NCI-H345 treated with DMSO at 0.1 percent for 48 hours (cell line): ENCODE results near the gene ACRV1.
"Not testable (repeated sequence)": the region's sequence is repeated elsewhere in the genome, so short reads cannot be mapped to it uniquely, and the experiment has no call there.

Source experiments
- DNase-seq: peaks from one replicate; lab custom pipeline; 2025; ENCODE audit not compliant: unreplicated experiment; lab: John Stamatoyannopoulos, UW

ACRV1 gene, protein sequence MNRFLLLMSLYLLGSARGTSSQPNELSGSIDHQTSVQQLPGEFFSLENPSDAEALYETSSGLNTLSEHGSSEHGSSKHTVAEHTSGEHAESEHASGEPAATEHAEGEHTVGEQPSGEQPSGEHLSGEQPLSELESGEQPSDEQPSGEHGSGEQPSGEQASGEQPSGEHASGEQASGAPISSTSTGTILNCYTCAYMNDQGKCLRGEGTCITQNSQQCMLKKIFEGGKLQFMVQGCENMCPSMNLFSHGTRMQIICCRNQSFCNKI

GRCh38 chr11:125680747-125681146, at the start of gene ACRV1:
ACRV1 (minus strand) TSS chr11:125680847; CDS start chr11:125680780, 67 bp downstream.
- DNase-seq: no peak

DNA sequence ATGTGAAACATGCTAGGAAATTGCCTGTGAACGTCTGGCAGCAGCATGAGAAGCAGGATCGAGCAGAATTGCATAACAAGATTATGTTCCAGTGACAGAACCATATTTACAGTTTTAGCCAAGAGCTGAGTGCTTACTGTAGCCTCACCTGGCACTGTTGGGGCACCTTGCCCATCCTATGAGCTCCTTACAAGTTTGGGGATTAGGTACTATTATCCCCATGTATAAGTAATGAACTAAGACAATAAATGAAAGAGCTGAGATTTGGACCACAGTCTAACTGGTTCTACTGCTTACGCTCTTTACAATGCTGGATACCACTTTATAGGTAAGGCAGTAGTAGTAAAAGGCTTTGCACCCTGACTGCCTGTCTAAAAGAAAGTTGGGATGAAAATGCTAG, 48.3 kb upstream of the ACRV1 start:
- DNase-seq: no peak

DNA sequence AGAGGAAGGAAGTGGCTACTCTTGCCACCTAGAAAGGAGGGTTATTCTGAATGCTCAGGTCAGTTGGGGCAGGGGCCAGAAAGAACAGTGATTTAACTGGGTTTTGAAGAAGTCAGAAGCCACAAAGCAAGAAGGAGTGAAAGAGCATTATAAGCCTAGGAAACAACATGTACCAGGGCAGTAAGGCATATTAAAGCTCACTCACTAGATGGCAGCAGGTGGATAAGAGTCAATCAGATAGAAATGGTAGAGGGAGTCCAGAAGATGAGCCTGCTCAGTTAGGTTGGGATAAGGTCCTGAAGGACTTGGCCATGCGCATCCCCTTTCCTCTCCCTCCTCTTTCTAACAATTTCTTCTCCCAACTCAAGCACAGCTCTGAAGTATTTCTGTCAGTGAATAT, 43.5 kb upstream of the ACRV1 start:
- peak; percentile 0 for DNase-seq

DNA sequence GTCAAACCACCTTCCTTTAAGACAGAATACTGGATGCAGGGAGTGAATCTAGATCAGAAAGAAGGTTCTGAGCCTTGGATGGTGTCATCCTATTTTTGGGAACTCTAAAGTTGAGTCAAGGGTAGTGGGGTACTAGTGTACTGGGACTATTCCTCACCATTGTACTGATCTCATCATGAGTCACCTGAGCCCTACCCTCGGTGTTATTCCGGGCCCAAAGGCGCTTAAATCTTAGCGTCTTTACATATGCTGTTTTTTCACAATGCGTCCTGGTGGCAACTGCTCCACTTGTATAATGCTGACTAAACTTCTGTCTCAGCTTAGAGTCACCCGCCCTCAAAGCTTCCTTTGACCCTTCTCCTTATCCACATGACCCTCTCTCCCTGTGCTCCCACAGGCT, 40.1 kb upstream of the ACRV1 start:
- DNase-seq: no peak

DNA sequence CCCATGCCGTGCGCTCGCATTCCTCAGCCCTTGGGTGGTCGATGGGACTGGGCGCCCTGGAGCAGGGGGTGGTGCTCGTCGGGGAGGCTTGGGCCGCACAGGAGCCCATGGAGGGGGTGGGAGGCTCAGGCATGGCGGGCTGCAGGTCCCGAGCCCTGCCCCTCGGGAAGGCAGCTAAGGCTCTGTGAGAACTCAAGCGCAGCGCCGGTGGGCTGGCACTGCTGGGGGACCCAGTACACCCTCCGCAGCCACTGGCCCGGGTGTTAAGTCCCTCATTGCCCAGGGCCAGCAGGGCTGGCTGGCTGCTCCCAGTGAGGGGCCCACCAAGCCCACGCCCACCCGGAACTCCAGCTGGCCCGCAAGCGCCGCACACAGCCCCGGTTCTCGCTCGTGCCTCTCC, 24.0 kb upstream of the ACRV1 start:
- DNase-seq: not testable (repeated sequence)

GRCh38 chr11:125701858-125702621, 21.4 kb upstream of the ACRV1 start:
- no peak for DNase-seq

DNA sequence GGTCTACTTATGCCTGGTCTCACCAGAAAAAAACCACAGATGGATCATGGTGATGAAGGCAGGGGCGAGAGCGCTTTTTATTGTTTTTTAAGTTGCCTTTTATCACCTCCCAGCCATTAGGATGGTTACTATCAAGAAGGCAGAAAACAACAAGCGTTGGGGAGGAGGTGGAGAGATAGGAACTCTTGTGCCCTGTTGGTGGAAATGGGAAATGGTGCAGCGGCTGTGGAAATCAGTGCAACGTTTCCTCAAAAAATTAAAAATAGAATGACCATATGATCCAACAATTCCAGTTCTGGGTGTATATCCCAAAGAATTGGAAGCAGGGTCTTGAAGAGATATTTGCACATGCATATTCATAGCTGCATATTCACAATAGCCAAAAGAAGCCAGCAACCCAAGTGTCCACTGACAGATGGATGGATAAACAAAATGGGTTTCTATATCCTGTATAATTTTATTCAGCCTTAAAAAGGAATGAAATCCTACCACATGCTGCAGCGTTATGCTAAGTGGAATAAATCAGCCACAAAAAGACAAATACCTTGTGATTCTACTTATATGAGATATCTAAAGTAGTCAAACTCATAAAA, 20.5 kb upstream of the ACRV1 start:
- DNase-seq: no peak

DNA sequence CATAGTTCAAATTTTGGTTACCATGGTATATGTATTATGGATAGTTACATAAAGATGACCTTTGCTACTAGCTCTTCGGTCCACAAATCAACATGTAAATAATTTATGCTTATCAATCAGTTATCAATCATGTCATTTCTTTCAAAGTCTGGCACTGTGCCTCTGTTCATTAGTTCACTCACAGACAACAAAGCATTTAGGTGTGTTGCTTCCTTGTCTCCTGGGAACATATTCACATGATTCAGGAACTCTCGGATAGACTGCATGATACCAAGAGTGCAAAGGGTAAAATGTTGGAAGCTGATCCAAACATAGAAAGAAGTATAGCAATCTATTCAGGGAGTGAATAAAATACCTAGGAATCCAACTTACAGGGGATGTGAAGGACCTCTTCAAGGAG, 14.3 kb upstream of the ACRV1 start:
- DNase-seq: no peak

DNA sequence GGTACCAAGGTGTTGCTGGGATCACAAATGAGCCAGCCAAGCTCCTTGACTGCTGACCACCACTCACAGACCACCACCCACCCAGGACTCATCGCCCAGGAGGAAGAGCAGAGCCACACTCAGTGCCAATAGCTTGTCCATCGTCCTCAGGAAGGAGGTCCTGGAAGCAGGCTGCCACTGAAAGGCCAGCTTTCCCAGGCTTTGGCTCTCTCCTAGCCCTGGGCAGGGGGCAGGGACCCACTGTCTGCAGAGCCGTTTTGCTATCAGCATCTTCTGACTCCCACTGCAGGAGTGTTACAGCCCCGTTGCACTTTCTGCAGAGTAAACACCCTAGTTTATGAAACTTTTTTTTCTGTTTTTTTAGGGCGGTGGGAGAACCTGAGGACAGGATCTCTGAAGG, 12.2 kb upstream of the ACRV1 start:
- DNase-seq: no peak

GRCh38 chr11:125690006-125690405, 9.4 kb upstream of the ACRV1 start:
- no peak for DNase-seq

DNA sequence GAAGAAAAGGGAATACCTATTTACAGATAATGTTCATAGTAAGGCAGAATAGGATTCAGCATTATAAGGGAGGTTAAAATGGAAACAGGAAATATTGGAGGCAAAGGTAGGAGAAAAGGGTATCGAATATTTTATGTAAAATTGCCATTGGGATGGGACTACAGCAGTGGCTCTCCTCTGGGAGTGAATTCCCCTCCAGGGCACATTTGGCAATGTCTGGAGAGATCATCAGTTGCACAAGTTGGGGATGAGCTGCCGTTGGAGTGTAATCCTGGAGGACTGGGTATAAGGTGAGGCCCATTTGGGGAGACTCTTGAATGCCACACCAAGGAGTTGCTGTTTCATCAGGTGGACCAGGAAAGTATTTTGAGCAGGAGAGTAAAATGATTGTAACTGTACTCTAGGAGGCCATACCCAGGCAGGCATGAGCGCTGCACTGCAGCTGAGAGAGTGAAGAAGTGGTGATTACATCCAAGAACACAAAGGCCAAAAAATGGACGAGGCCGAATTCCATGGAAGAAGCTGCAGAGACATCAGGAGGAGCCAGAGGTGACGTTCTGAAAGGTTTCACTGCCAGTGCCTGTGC, 8.7 kb upstream of the ACRV1 start:
- DNase-seq: no peak

DNA sequence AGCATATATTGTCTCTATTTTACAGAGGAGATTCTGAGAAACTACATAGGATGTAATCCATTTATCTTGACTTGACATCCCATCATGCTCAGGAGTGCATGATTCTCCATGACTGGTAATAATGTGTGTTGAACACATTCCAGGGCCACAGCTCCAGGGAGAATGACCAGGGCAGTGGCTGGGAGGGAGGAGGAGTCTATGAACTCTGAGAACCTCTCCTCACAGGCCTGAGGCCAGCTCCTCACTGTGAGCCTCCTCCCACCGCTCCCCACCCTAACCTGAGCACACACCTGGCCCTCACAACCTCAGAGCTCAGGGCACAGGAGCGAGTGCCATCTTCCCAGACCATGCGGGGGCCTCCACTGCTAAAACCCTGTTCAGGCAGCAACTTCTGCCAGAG, 8.0 kb upstream of the ACRV1 start:
- DNase-seq: no peak

GRCh38 chr11:125688066-125688465, 7.4 kb upstream of the ACRV1 start:
- no peak for DNase-seq

- DNase-seq: no peak
Observed at GRCh38 chr11:125685228-125685627, 4.6 kb upstream of the ACRV1 start.

DNA sequence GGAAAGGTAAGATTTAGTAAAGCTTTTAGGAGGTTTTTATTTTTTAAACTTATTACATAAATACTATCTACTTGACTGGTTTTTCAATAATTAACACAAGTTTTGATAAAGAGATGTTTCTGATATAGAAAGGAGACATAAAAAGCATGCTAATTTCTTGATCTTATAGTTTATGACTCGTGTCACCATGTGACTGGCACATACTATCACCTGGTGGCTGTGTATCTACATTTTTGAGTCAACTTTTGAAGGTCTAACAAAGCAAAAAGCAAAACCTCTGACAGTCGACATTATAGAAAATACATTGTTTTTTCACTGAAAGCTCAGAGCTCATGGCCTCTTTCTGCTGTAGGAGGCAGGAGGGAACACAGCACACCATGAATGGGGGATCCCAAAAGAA, 810 bp downstream of the ACRV1 start:
- no peak for DNase-seq

- DNase-seq: no peak
Observed at GRCh38 chr11:125679397-125679796, 1.2 kb downstream of the ACRV1 start.

- DNase-seq: no peak
Observed at GRCh38 chr11:125675196-125675595, 5.5 kb downstream of the ACRV1 start.

- DNase-seq: no peak
Observed at GRCh38 chr11:125674210-125674609, 6.4 kb downstream of the ACRV1 start.

GRCh38 chr11:125671561-125671960, 9.1 kb downstream of the ACRV1 start:
- no peak for DNase-seq

GRCh38 chr11:125670172-125670571, 10.5 kb downstream of the ACRV1 start:
- DNase-seq: no peak

- no peak for DNase-seq
Observed at GRCh38 chr11:125667151-125667550, 13.5 kb downstream of the ACRV1 start.

- no peak for DNase-seq
Observed at GRCh38 chr11:125663910-125664309, 16.7 kb downstream of the ACRV1 start.
